Activated T-cell treated with anti-CD3 and anti-CD28 coated beads for 1 hour (primary cell): ENCODE results near the gene GATA6.
"Not testable (repeated sequence)": the region's sequence is repeated elsewhere in the genome, so short reads cannot be mapped to it uniquely, and the experiment has no call there.

Source experiments
- DNase-seq: peaks from one replicate; pipeline ENCODE4 v3.0.0-alpha.2; 2020; ENCODE audit warnings: low read depth

Gene GATA6

DNA sequence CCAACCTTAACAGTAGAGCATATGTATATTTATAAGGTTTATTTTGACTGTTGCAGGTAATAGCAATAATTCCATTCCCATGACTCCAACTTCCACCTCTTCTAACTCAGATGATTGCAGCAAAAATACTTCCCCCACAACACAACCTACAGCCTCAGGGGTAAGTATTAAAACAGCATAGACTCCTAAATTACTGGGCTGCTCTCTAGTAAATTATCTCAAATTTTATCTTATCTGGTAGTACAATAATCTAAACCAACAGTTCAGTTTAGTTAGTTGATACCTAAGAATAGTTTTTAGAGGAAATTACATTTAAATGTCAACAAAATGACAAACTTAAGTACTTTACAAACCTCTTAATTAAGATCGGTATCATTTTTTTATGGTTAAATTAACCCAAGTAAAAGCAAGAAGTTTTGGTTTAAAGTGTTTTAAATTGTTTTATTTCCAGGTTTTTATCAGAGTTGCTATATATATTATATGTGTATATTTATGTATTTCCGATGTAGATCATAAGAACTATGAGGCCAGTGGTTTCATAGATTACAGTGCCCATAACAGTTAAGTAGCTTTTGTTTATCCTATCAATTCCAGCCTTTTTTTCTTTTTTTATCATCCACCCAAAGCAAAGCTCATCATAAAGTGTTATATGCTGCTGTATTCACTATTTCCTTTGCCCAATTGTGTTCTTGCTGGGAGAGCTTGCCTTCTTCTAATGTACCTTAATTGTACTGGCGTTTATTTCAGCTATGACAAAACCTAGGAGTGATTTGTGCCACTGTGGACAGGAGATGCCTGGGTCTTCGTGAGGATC, 13.7 kb downstream of the GATA6 start:
- DNase-seq = no peak

- DNase-seq = no peak
Measured at GRCh38 chr18:22183698-22184170, 14.3 kb downstream of the GATA6 start.

DNA sequence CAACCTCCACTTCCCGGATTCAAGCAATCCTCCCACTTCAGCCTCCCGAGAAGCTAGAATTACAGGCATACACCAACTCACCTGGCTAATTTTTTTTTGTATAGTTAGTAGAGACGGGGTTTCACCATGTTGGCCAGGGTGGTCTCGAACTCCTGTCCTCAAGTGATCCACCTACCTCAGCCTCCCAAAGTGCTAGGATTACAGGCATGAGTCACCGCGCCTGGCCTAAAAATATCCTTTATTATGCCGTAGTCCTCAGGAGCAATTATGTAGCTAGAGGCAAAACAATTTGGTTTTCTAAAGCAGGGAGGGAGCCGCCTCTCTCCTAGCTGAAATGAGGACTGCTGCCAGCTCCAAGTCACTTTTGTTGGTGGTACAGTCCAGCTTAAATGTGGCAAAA, 15.2 kb downstream of the GATA6 start:
- not testable (repeated sequence) for DNase-seq

DNA sequence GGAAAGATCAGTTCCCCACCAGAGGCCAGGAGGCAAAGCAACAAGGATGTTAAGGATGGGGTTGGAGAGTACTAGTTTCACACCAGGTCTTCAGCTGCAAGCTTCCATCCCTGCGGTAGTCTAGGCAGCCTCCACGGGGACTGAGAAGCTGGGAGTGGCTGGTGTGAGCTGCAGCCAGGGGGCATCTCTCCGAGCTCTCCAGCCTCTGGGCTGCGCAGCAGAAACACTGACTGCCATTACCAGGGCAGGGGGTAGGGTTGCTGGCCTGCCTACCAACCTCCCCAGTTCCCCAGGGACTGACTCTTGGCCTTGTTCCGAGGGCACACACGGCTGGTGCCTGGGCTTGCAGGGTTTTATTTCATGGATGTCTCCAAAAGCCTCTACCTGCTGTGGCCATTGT, 15.9 kb downstream of the GATA6 start:
- DNase-seq = no peak

GRCh38 chr18:22185771-22186386, 16.5 kb downstream of the GATA6 start:
- no peak for DNase-seq

- DNase-seq = no peak
Measured at GRCh38 chr18:22186484-22186971, 17.1 kb downstream of the GATA6 start.

GRCh38 chr18:22188559-22189267, 19.3 kb downstream of the GATA6 start:
- no peak for DNase-seq

DNA sequence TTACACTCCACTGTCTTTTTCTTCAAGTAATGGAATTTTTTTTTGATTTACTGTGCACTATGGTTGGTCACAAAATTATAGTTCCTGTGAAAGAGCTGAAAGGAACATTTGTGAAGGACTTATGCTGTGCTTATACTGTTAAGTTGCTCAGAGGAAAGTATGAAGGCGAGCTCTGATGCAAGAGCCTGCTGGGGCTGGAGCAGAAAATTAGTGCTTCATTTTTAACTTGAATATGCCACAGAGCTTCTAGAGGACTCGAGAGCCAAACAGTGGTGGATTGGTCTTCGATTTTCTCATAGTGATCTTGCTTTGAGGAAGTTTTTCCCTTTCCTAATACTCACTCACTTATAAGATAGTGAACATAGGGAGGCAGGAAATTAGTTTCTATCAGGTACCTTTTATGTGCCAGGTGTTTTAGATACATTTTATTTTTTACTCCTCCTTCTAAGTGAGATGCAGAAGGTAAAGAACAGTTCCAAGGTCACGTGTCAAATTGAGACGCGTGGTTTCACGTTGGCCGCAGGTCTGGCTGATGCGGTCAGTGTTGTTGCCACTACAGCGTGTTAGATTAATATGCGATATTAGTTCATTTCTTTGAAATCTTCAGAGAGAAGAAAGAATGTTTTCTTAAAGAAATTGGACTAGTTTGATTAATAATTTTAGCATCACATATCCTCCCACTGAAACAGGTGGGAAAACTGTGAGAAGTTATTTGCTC, 20.2 kb downstream of the GATA6 start:
- no peak for DNase-seq

- no peak for DNase-seq
Measured at GRCh38 chr18:22191346-22191695, 21.9 kb downstream of the GATA6 start.

GRCh38 chr18:22191923-22192322, 22.5 kb downstream of the GATA6 start:
- DNase-seq = no peak

GRCh38 chr18:22193466-22193865, 24.1 kb downstream of the GATA6 start:
- no peak for DNase-seq

GRCh38 chr18:22194151-22194598, 24.8 kb downstream of the GATA6 start:
- no peak for DNase-seq

DNA sequence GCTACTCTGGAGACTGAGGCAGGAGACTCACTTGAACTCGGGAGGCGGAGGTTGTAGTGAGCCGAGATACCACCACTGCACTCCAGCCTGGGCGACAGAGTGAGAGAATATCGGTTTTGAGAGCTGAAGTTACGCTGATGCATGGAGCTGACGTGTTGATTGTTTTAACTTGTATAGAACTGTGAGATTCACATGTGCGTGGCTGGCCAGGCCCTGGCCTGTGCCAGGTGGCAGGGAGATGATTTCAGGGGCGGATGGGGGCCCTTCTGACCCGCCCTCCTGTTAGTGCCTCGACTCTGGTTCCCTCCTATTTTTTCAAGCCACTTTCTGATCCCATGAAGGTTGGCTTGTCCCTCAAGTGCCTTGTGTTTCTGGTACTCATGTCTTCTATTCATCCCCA, 25.7 kb downstream of the GATA6 start:
- no peak for DNase-seq

DNA sequence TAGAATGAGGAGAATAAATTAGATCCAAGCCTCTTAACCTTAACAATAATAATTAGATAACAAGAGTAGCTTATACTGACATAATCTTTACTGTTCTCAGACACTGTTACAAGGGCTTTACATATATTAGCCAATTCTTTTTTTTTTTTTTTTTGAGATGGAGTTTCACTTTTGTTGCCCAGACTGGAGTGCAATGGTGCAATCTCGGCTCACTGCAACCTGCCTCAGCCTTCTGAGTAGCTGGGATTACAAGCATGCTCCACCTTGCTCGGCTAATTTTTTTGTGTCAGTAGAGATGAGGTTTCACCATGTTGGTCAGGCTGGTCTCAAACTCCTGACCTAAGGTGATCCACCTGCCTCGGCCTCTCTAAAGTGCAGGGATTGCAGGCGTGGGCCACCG, 27.6 kb downstream of the GATA6 start:
- not testable (repeated sequence) for DNase-seq

- no peak for DNase-seq
Measured at GRCh38 chr18:22197668-22198067, 28.3 kb downstream of the GATA6 start.

DNA sequence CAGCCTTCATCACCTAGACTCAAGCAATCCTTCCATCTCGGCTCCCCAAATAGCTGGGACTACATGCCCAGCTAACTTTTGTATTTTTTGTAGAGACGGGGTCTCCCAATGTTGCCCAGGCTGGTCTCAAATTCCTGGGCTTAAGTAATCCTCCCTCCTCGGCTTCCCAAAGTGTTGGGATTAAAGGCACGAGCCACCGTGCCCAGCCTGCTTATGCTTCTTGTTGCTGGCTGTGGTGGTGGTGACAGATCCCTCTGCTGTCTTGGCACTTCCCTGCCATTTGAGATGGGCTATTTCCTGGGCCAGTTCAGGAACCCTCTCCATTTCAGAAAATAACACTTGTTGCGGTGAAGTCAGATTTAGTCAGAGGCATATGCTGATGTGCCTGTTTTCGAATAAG, 28.8 kb downstream of the GATA6 start:
- no peak for DNase-seq

DNA sequence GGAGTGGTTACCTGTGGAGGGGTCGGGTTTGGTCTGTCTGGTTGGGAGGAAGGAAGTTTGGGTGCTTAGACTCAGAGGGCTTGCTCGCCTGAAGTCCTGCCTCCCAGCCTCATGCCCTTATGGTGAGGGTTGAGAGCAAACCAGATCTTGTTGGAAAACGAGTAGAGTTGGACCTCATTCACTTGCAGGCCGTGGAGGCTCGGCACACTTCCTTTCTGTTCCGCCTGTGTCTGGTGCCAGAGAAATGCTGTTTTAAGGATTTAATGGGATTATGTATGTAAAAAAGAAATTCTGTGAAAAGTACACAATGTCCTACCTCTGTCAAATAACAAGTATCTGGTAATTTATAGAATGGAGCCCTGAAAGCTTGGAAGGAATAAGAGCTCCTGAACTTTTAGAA, 29.6 kb downstream of the GATA6 start:
- DNase-seq = no peak

- DNase-seq = no peak
Measured at GRCh38 chr18:22200611-22201225, 31.3 kb downstream of the GATA6 start.

DNA sequence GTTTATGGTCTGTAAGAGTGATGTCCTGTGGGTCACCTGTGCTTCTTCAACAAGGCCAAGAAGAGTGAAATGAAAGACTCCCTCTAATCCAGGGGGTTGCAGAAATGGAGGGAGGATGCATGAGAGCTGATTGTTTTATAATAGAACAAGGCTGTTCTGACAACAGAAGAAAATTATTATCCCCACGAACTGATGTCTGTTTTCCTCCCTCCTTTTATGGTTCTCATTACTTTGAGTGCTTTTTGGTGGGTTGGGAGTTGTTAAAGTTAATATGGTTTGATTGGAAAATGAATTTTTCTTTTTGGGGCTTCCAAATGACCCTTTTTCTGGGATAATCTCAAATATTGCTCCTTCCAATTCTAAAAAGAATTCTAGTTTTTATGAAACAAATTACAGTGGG, 33.6 kb downstream of the GATA6 start:
- DNase-seq = no peak

GRCh38 chr18:22203536-22204213, 34.3 kb downstream of the GATA6 start:
- no peak for DNase-seq

GRCh38 chr18:22204214-22204536, 34.8 kb downstream of the GATA6 start:
- no peak for DNase-seq
